ENCODE results near the gene SLIT1. TPM values are rescaled to one million over a fixed set of nuclear protein-coding genes. Genes with fewer than 3 reads are reported as not detected.

SLIT1 gene
- total RNA-seq, 1 experiment from 2014 or later, result 0.41 TPM

DNA sequence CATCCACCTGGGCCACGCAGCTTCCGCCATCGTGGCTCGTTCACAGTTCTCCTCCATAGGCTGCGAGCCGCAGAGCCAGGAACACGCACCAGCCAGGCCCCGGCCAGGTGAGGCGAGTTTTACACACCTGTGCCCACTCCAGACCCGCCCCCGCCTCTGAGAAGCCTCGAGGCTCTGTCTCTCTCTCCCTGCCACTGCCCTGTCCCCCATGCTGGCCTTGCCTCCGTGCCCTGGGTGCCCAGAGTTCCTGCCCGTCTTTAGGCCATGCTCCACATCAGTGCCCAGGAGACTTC is 142.2 kb downstream of the SLIT1 start:
- H3K36me3 Mint-ChIP-seq (ENCODE audit: insufficient read depth, unreplicated experiment), result no peaks in the 10 kb centered on the region

GRCh38 chr10:97042716-97043562 is 142.8 kb downstream of the SLIT1 start:
- no peaks in the 10 kb centered on the region for H3K9me3 Mint-ChIP-seq (ENCODE audit: unreplicated experiment)
- no peak for DNase-seq
- no peaks in the 10 kb centered on the region; the same call in 1 of the 2 replicates for H3K27me3 ChIP-seq (replicated peaks; ENCODE audit: control insufficient read depth, insufficient read depth, low read length)
- TF ChIP-seq, protein P1, sequence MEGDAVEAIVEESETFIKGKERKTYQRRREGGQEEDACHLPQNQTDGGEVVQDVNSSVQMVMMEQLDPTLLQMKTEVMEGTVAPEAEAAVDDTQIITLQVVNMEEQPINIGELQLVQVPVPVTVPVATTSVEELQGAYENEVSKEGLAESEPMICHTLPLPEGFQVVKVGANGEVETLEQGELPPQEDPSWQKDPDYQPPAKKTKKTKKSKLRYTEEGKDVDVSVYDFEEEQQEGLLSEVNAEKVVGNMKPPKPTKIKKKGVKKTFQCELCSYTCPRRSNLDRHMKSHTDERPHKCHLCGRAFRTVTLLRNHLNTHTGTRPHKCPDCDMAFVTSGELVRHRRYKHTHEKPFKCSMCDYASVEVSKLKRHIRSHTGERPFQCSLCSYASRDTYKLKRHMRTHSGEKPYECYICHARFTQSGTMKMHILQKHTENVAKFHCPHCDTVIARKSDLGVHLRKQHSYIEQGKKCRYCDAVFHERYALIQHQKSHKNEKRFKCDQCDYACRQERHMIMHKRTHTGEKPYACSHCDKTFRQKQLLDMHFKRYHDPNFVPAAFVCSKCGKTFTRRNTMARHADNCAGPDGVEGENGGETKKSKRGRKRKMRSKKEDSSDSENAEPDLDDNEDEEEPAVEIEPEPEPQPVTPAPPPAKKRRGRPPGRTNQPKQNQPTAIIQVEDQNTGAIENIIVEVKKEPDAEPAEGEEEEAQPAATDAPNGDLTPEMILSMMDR (IDR thresholded peaks at IDR 0.05; ENCODE audit: insufficient read depth in 1 of 2, low read depth in 1 of 2, low read length in 1 of 2, severe bottlenecking in 1 of 2, unreplicated experiment in 1 of 2), result no peak
- H3K27me3 Mint-ChIP-seq (ENCODE audit: insufficient read depth, unreplicated experiment), result no peaks in the 10 kb centered on the region
- H3K4me3 Mint-ChIP-seq (ENCODE audit: unreplicated experiment), result no peak overlapping the region
- no peak overlapping the region for H3K4me3 ChIP-seq (ENCODE audit: low read depth, low read length)
- no peaks in the 10 kb centered on the region for H3K36me3 ChIP-seq (ENCODE audit: control insufficient read depth, insufficient read depth, low read length)
- H3K4me1 Mint-ChIP-seq (ENCODE audit: low read depth, unreplicated experiment), result no peaks in the 10 kb centered on the region
- no peaks in the 10 kb centered on the region for H3K9me3 ChIP-seq
- CTCF ChIA-PET, result no interaction called here
- H3K4me1 ChIP-seq, result no peaks in the 10 kb centered on the region
- no peaks in the 10 kb centered on the region for H3K36me3 Mint-ChIP-seq (ENCODE audit: insufficient read depth, unreplicated experiment)
- no TSS peak for BruUV-seq (replicated peaks)
- POLR2A ChIA-PET, result no interaction called here
- intact Hi-C loops (cut with micrococcal nuclease; ENCODE audit: unreplicated experiment), result no loop called here
- H3K27ac Mint-ChIP-seq (ENCODE audit: unreplicated experiment), result no peak overlapping the region

More for the DNA sequence above, 142.2 kb downstream of the SLIT1 start:
- TF ChIP-seq, protein P1 (IDR thresholded peaks at IDR 0.05; ENCODE audit: insufficient read depth in 1 of 2, low read depth in 1 of 2, low read length in 1 of 2, severe bottlenecking in 1 of 2, unreplicated experiment in 1 of 2), result no peak
- ChIA-PET POLR2A (no interaction called here), CTCF (no interaction called here)
- Histone ChIP-seq H3K4me1 (no peaks in the 10 kb centered on the region), H3K27me3 (replicated peaks; ENCODE audit: control insufficient read depth, insufficient read depth, low read length) (no peaks in the 10 kb centered on the region; the same call in 1 of the 2 replicates), H3K4me3 (ENCODE audit: low read depth, low read length) (no peak overlapping the region), H3K36me3 (ENCODE audit: control insufficient read depth, insufficient read depth, low read length) (no peaks in the 10 kb centered on the region), H3K9me3 (no peaks in the 10 kb centered on the region)
- Mint-ChIP-seq H3K27ac (ENCODE audit: unreplicated experiment) (no peak overlapping the region), H3K27me3 (ENCODE audit: insufficient read depth, unreplicated experiment) (peaks cover 1% of the 10 kb centered on the region), H3K9me3 (ENCODE audit: unreplicated experiment) (no peaks in the 10 kb centered on the region), H3K4me3 (ENCODE audit: unreplicated experiment) (no peak overlapping the region), H3K4me1 (ENCODE audit: low read depth, unreplicated experiment) (no peaks in the 10 kb centered on the region)
- DNase-seq, result no peak
- BruUV-seq (replicated peaks), result no TSS peak
- intact Hi-C loops (cut with micrococcal nuclease; ENCODE audit: unreplicated experiment), result no loop called here

DNA sequence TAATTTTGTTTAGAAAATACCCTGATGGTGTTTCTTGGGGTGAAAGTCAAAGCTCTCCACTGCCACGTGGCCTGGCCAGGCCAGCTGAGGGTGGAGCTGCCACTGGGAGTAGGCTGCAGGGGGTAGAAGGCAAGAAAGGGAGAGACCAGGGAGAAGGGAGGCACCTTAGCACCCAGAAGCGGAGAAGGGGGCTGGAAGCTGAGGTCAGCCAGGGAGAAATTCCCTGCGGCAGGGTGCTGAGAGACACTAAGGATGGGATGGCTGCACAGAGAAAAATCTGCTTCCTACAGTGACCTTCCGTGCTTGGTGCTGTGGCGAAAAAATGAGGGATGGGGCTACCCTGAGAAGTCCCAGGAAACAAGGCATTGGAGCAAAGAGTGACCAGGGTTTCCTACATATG is 143.7 kb downstream of the SLIT1 start:
- Mint-ChIP-seq H3K27ac (ENCODE audit: unreplicated experiment) (no peak overlapping the region), H3K4me1 (ENCODE audit: low read depth, unreplicated experiment) (no peaks in the 10 kb centered on the region), H3K27me3 (ENCODE audit: insufficient read depth, unreplicated experiment) (no peaks in the 10 kb centered on the region), H3K4me3 (ENCODE audit: unreplicated experiment) (no peak overlapping the region), H3K9me3 (ENCODE audit: unreplicated experiment) (no peaks in the 10 kb centered on the region), H3K36me3 (ENCODE audit: insufficient read depth, unreplicated experiment) (no peaks in the 10 kb centered on the region)
- intact Hi-C loops (cut with micrococcal nuclease; ENCODE audit: unreplicated experiment), result no loop called here
- no peak for DNase-seq
- Histone ChIP-seq H3K36me3 (ENCODE audit: control insufficient read depth, insufficient read depth, low read length) (no peaks in the 10 kb centered on the region), H3K4me3 (ENCODE audit: low read depth, low read length) (no peak overlapping the region), H3K27me3 (replicated peaks; ENCODE audit: control insufficient read depth, insufficient read depth, low read length) (no peaks in the 10 kb centered on the region; the same call in 1 of the 2 replicates), H3K4me1 (peaks cover 2% of the 10 kb centered on the region; the same call in 1 of the 2 replicates), H3K9me3 (no peaks in the 10 kb centered on the region)
- ChIA-PET POLR2A (no interaction called here), CTCF (interaction anchor here (0.6 kb wide), 2 partner anchors 40 to 168 kb away, joined by 4 read pairs; no protein-coding TSS in a partner anchor)
- TF ChIP-seq, protein P1 (IDR thresholded peaks at IDR 0.05; ENCODE audit: insufficient read depth in 1 of 2, low read depth in 1 of 2, low read length in 1 of 2, severe bottlenecking in 1 of 2, unreplicated experiment in 1 of 2), result no peak
- no TSS peak for BruUV-seq (replicated peaks)

Data from Caco-2 (cell line).